NCI-H526 treated with DMSO at 0.1 percent for 48 hours (cell line): ENCODE measurements around the gene GDA.
A peak's percentile ranks its signal among the peaks of the same experiment; 100 is the strongest.

ENCODE experiments used
- DNase-seq: peaks from one replicate; lab custom pipeline; 2025; lab: John Stamatoyannopoulos, UW

The GDA gene

GRCh38 chr9:72150661-72151060 is 1.4 kb downstream of the GDA start:
- no peak for DNase-seq

- DNase-seq = no peak
Measured at GRCh38 chr9:72151104-72151503, 1.9 kb downstream of the GDA start.

GRCh38 chr9:72154468-72155285 is 5.4 kb downstream of the GDA start:
- no peak for DNase-seq

- no peak for DNase-seq
Measured at GRCh38 chr9:72155301-72155700, 6.1 kb downstream of the GDA start.

- DNase-seq = no peak
Measured at GRCh38 chr9:72156586-72156985, 7.3 kb downstream of the GDA start.

- DNase-seq = no peak
Measured at GRCh38 chr9:72158680-72159079, 9.4 kb downstream of the GDA start.

- no peak for DNase-seq
Measured at GRCh38 chr9:72160446-72161123, 11.3 kb downstream of the GDA start.

GRCh38 chr9:72165326-72165725 is 16.1 kb downstream of the GDA start:
- no peak for DNase-seq

- DNase-seq = no peak
Measured at GRCh38 chr9:72165821-72166547, 16.7 kb downstream of the GDA start.

GRCh38 chr9:72168075-72168474 is 18.8 kb downstream of the GDA start:
- no peak for DNase-seq

- DNase-seq = peak; percentile 11
Measured at GRCh38 chr9:72169178-72169577, 19.9 kb downstream of the GDA start.

GRCh38 chr9:72173080-72173479 is 23.8 kb downstream of the GDA start:
- DNase-seq = no peak

- DNase-seq = no peak
Measured at GRCh38 chr9:72185561-72185960, 36.3 kb downstream of the GDA start.

GRCh38 chr9:72187121-72187695 is 38.0 kb downstream of the GDA start:
- no peak for DNase-seq

GRCh38 chr9:72188232-72188631 is 39.0 kb downstream of the GDA start:
- no peak for DNase-seq

GRCh38 chr9:72193478-72193881 is 44.2 kb downstream of the GDA start:
- no peak for DNase-seq

- DNase-seq = no peak
Measured at GRCh38 chr9:72199238-72199637, 50.0 kb downstream of the GDA start.

GRCh38 chr9:72200452-72200851 is 51.2 kb downstream of the GDA start:
- DNase-seq = no peak

GRCh38 chr9:72202009-72202408 is 52.8 kb downstream of the GDA start:
- no peak for DNase-seq

GRCh38 chr9:72203205-72203803 is 54.1 kb downstream of the GDA start:
- DNase-seq = peak; percentile 14

- DNase-seq = no peak
Measured at GRCh38 chr9:72204062-72204461, 54.8 kb downstream of the GDA start.

- no peak for DNase-seq
Measured at GRCh38 chr9:72205513-72205912, 56.3 kb downstream of the GDA start.
